ENCODE measurements around the gene TST.

DNA sequence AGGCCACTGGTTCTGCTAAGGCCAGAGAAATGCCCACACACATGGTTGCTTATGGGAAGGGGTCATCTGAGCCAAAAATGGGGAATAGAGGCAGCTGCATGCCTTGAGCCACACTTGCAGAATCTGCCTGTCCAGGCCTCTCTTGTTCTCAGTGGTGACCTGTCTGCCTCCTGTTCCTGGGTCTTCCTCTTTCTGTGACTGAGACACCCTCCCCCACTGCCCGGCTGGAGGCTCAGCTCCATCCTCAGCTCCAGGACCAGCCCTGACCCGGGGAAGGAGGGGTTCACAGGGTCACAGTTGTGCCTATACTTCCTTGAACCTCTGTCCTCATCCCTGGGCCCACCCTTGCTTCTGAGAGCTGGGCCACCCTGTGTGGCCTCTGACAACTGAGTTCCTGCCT, 53.6 kb downstream of the TST start:
- TF ChIP-seq EZH2 (IDR thresholded peaks at IDR 0.05; ENCODE audit: borderline replicate concordance, insufficient read depth, low read depth, low read length, poor library complexity, severe bottlenecking): no peak
- TF ChIP-seq, protein P1, sequence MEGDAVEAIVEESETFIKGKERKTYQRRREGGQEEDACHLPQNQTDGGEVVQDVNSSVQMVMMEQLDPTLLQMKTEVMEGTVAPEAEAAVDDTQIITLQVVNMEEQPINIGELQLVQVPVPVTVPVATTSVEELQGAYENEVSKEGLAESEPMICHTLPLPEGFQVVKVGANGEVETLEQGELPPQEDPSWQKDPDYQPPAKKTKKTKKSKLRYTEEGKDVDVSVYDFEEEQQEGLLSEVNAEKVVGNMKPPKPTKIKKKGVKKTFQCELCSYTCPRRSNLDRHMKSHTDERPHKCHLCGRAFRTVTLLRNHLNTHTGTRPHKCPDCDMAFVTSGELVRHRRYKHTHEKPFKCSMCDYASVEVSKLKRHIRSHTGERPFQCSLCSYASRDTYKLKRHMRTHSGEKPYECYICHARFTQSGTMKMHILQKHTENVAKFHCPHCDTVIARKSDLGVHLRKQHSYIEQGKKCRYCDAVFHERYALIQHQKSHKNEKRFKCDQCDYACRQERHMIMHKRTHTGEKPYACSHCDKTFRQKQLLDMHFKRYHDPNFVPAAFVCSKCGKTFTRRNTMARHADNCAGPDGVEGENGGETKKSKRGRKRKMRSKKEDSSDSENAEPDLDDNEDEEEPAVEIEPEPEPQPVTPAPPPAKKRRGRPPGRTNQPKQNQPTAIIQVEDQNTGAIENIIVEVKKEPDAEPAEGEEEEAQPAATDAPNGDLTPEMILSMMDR (IDR thresholded peaks at IDR 0.05): no peak
